Hepatocyte (in vitro differentiated cells): ENCODE measurements around the gene UBXN2A.

Experiments
- CTCF ChIP-seq: fragments of 200-600 bp; sonication (generic); IDR thresholded peaks from 2 replicates; pipeline ENCODE4 v1.5.1; 2016; ENCODE audit warnings: antibody characterized with exemption, mild to moderate bottlenecking; ENCODE audit not compliant: poor library complexity
- EZH2phosphoT487 ChIP-seq: fragments of 200-600 bp; sonication (generic); IDR thresholded peaks from one replicate; pipeline ENCODE4 v1.6.1; 2018; ENCODE audit warnings: antibody characterized with exemption, mild to moderate bottlenecking, low read depth, moderate library complexity; ENCODE audit not compliant: unreplicated experiment, severe bottlenecking

- no peak for TF ChIP-seq CTCF
- TF ChIP-seq EZH2phosphoT487, result no peak
Measured at GRCh38 chr2:24016376-24016761, 76.1 kb downstream of the UBXN2A start.
